Activated naive CD8-positive, alpha-beta T cell treated with anti-CD3 and anti-CD28 coated beads for 36 hours (primary cell): ENCODE measurements around the gene BLACAT1. TPM values are rescaled to one million over a fixed set of nuclear protein-coding genes. Genes with fewer than 3 reads are reported as not detected.
A peak's percentile ranks its signal among the peaks of the same experiment; 100 is the strongest.

ENCODE experiments used
- DNase-seq: peaks from one replicate; pipeline ENCODE4 v3.0.0; 2021
- H3K27ac Mint-ChIP-seq: one replicate; pipeline ENCODE4 v1.8.0; 2022; ENCODE audit warnings: mild to moderate bottlenecking, moderate library complexity, mixed read lengths
- H3K27me3 Mint-ChIP-seq: one replicate; pipeline ENCODE4 v1.8.0; 2022; ENCODE audit warnings: mild to moderate bottlenecking, mixed read lengths
- H3K36me3 Mint-ChIP-seq: one replicate; pipeline ENCODE4 v1.8.0; 2021; ENCODE audit warnings: mild to moderate bottlenecking, mixed read lengths
- H3K4me1 Mint-ChIP-seq: one replicate; pipeline ENCODE4 v1.8.0; 2021; ENCODE audit warnings: mixed read lengths
- H3K4me3 Mint-ChIP-seq: one replicate; pipeline ENCODE4 v1.8.0; 2022; ENCODE audit warnings: mild to moderate bottlenecking, moderate library complexity, mixed read lengths
- H3K9me3 Mint-ChIP-seq: one replicate; pipeline ENCODE4 v1.8.0; 2022; ENCODE audit warnings: mixed read lengths
- total RNA-seq, 2 experiments: library from RNA; stranded (reverse); gene quantifications; one replicate each; pipeline ENCODE4 v1.2.3, GENCODE V29; 2021

BLACAT1 gene
- total RNA-seq, 2 experiments from 2014 or later = 0.12 to 0.19 TPM

GRCh38 chr1:205475855-205476254 is 20.0 kb upstream of the BLACAT1 start:
- peaks cover 8% of the 10 kb centered on the region for H3K36me3 Mint-ChIP-seq
- H3K27ac Mint-ChIP-seq = no peak overlapping the region
- no peak overlapping the region for H3K4me3 Mint-ChIP-seq
- H3K27me3 Mint-ChIP-seq = peaks cover 36% of the 10 kb centered on the region
- H3K9me3 Mint-ChIP-seq = peaks cover 17% of the 10 kb centered on the region
- H3K4me1 Mint-ChIP-seq = peaks cover 24% of the 10 kb centered on the region
- DNase-seq = no peak

GRCh38 chr1:205474571-205474970 is 18.7 kb upstream of the BLACAT1 start:
- Mint-ChIP-seq H3K27ac (no peak overlapping the region), H3K4me3 (no peak overlapping the region), H3K27me3 (peaks cover 36% of the 10 kb centered on the region), H3K9me3 (peaks cover 17% of the 10 kb centered on the region), H3K4me1 (peaks cover 12% of the 10 kb centered on the region), H3K36me3 (peaks cover 8% of the 10 kb centered on the region)
- no peak for DNase-seq

- DNase-seq = no peak
Observed at GRCh38 chr1:205473966-205474365, 18.1 kb upstream of the BLACAT1 start.

DNA sequence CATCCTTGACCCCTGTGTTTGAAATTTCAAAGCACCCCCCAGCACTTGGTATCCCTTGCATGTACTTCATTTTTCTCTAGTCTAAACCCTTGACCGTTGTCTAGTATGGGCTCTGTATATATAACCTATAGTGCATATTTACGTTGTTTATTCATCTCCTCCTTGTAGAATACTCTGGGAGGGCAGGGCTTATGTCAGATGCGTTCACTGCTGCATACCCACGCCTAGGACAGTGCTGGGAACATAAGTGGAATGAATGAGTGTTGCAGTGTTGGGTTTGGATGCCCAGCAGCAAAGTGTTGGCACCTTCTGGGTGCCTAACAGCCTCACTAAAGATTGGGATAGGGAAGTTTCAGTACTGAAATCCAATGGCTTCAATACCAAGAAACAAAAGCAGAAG is 17.6 kb upstream of the BLACAT1 start:
- Mint-ChIP-seq H3K4me3 (no peak overlapping the region), H3K27ac (no peak overlapping the region), H3K9me3 (peaks cover 17% of the 10 kb centered on the region), H3K36me3 (peaks cover 8% of the 10 kb centered on the region), H3K27me3 (peaks cover 36% of the 10 kb centered on the region), H3K4me1 (peaks cover 10% of the 10 kb centered on the region)
- DNase-seq = no peak

More at GRCh38 chr1:205473966-205474365, 18.1 kb upstream of the BLACAT1 start:
- no peak overlapping the region for H3K4me3 Mint-ChIP-seq
- H3K4me1 Mint-ChIP-seq = peaks cover 10% of the 10 kb centered on the region
- no peak overlapping the region for H3K27ac Mint-ChIP-seq
- H3K27me3 Mint-ChIP-seq = peaks cover 36% of the 10 kb centered on the region
- H3K36me3 Mint-ChIP-seq = peaks cover 8% of the 10 kb centered on the region
- peaks cover 17% of the 10 kb centered on the region for H3K9me3 Mint-ChIP-seq

GRCh38 chr1:205472737-205473441 is 17.0 kb upstream of the BLACAT1 start:
- Mint-ChIP-seq H3K27me3 (peaks cover 36% of the 10 kb centered on the region), H3K9me3 (peaks cover 17% of the 10 kb centered on the region), H3K27ac (no peak overlapping the region)

DNA sequence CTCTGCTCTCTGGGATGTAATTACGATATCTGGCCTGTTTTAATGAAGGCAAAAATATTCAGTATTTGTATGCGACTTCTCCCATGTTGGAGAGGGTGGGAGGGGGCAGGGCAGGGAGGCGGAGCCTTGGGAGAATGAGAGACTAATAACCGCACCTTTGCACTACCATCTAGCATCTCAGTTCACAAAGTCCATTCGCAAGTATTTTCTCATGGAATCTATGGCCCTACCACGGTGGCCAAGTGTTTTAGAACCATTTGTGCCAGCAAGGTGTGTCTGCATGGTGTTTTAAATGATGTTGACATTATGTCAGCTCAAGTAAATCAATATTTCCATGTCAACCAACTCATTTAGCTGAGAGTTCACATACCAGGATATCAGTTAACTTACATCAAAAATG is 14.3 kb upstream of the BLACAT1 start:
- H3K4me1 Mint-ChIP-seq = peaks cover 10% of the 10 kb centered on the region
- peaks cover 35% of the 10 kb centered on the region for H3K27me3 Mint-ChIP-seq
- no peak overlapping the region for H3K4me3 Mint-ChIP-seq
- peaks cover 7% of the 10 kb centered on the region for H3K9me3 Mint-ChIP-seq
- DNase-seq = no peak
- no peak overlapping the region for H3K27ac Mint-ChIP-seq
- H3K36me3 Mint-ChIP-seq = peaks cover 7% of the 10 kb centered on the region

More at GRCh38 chr1:205472737-205473441, 17.0 kb upstream of the BLACAT1 start:
- peaks cover 10% of the 10 kb centered on the region for H3K4me1 Mint-ChIP-seq
- no peak overlapping the region for H3K4me3 Mint-ChIP-seq
- DNase-seq = no peak
- peaks cover 8% of the 10 kb centered on the region for H3K36me3 Mint-ChIP-seq

GRCh38 chr1:205466595-205467220 is 10.9 kb upstream of the BLACAT1 start:
- Mint-ChIP-seq H3K4me1 (no peaks in the 10 kb centered on the region), H3K27ac (no peak overlapping the region), H3K36me3 (no peaks in the 10 kb centered on the region), H3K4me3 (no peak overlapping the region), H3K9me3 (no peaks in the 10 kb centered on the region), H3K27me3 (peaks cover 5% of the 10 kb centered on the region)
- no peak for DNase-seq

GRCh38 chr1:205465392-205465791 is 9.5 kb upstream of the BLACAT1 start:
- Mint-ChIP-seq H3K27ac (no peak overlapping the region), H3K27me3 (peaks cover 8% of the 10 kb centered on the region), H3K4me1 (no peaks in the 10 kb centered on the region), H3K4me3 (no peak overlapping the region), H3K36me3 (no peaks in the 10 kb centered on the region), H3K9me3 (no peaks in the 10 kb centered on the region)
- DNase-seq = no peak

GRCh38 chr1:205458777-205459566 is 3.1 kb upstream of the BLACAT1 start:
- peaks cover 7% of the 10 kb centered on the region for H3K4me1 Mint-ChIP-seq
- H3K27me3 Mint-ChIP-seq = peaks cover 66% of the 10 kb centered on the region
- no peak overlapping the region for H3K4me3 Mint-ChIP-seq
- no peaks in the 10 kb centered on the region for H3K36me3 Mint-ChIP-seq
- H3K9me3 Mint-ChIP-seq = no peaks in the 10 kb centered on the region
- H3K27ac Mint-ChIP-seq = no peak overlapping the region
- DNase-seq = peak; percentile 36

- Mint-ChIP-seq H3K4me1 (peaks cover 7% of the 10 kb centered on the region), H3K27ac (no peak overlapping the region), H3K27me3 (peaks cover 84% of the 10 kb centered on the region), H3K36me3 (no peaks in the 10 kb centered on the region), H3K4me3 (no peak overlapping the region), H3K9me3 (no peaks in the 10 kb centered on the region)
- DNase-seq = peak; percentile 24
Observed at GRCh38 chr1:205456868-205457745, 1.3 kb upstream of the BLACAT1 start.

- Mint-ChIP-seq H3K4me1 (peaks cover 7% of the 10 kb centered on the region), H3K27me3 (peaks cover 88% of the 10 kb centered on the region), H3K36me3 (no peaks in the 10 kb centered on the region), H3K4me3 (peak overlapping the region; percentile 61), H3K9me3 (no peaks in the 10 kb centered on the region), H3K27ac (no peak overlapping the region)
- peak; percentile 14 for DNase-seq
Observed at GRCh38 chr1:205456383-205456867, 580 bp upstream of the BLACAT1 start.

DNA sequence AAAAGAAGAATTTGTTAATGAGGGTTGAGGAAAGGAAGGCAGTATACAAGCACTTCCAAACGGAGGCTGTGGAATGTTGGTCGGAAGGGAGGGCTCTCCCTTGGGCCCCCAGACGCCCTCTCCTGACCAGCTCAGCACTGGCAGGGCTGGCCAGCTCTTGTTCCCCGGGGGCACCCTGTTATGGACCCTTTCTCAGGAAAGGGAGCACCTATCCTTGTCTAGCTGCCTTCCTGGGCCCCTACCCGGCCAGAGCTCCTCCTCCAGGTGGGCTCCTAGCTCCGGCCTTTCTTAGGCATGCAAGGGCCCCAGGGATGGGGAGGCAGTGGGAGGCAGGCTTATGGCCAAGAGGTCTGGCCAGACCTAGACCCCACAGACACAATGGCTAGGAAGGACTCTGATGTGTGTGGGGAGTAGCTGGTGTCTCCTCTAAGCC is 926 bp downstream of the BLACAT1 start:
- Mint-ChIP-seq H3K27me3 (peaks cover 85% of the 10 kb centered on the region), H3K4me1 (peaks cover 7% of the 10 kb centered on the region), H3K4me3 (no peak overlapping the region), H3K36me3 (no peaks in the 10 kb centered on the region), H3K27ac (no peak overlapping the region), H3K9me3 (no peaks in the 10 kb centered on the region)
- DNase-seq = no peak

GRCh38 chr1:205453466-205453865 is 2.4 kb downstream of the BLACAT1 start:
- Mint-ChIP-seq H3K4me1 (peaks cover 12% of the 10 kb centered on the region), H3K4me3 (no peak overlapping the region), H3K27me3 (peaks cover 70% of the 10 kb centered on the region), H3K36me3 (no peaks in the 10 kb centered on the region), H3K9me3 (no peaks in the 10 kb centered on the region), H3K27ac (no peak overlapping the region)
- no peak for DNase-seq

DNA sequence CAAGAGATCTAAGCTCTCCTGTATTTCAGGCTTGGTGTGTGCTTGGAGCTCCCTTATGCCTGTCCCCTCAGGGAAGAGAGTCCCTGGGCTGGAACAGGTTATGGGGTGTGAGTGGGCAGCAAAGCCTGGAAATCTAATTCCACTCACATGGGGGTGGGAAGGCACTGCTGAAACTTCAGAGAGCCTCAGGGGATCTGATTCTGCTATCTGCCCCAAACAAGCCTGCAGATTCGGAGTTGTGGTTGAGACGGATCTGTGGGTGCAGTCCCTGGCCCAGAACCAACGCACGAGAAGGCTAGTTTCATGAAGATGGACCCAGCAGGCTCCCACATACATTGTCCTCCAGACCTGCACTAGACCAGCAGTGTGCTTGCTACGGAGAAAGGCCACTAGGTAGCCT is 2.9 kb downstream of the BLACAT1 start:
- DNase-seq = no peak
- H3K27me3 Mint-ChIP-seq = peaks cover 65% of the 10 kb centered on the region
- peaks cover 12% of the 10 kb centered on the region for H3K4me1 Mint-ChIP-seq
- H3K27ac Mint-ChIP-seq = no peak overlapping the region
- no peaks in the 10 kb centered on the region for H3K36me3 Mint-ChIP-seq
- H3K9me3 Mint-ChIP-seq = no peaks in the 10 kb centered on the region
- no peak overlapping the region for H3K4me3 Mint-ChIP-seq
